Caco-2 (cell line): Measurements from ENCODE around the gene PPP2R3A. TPM values are rescaled to one million over a fixed set of nuclear protein-coding genes. Genes with fewer than 3 reads are reported as not detected.

Source experiments
- BruUV-seq: library from RNA; stranded (reverse); fragments of 400-500 nt; replicated peaks from 2 replicates; lab custom pipeline; 2021; lab: Mats Ljungman, UMichigan
- CTCF ChIA-PET: fragments of 300-600 bp; sonication (Branson Sonifier 250); formaldehyde crosslinking; loops from one replicate; lab custom pipeline; 2022; ENCODE audit warnings: antibody characterized with exemption; lab: Charles Lee
- POLR2A ChIA-PET: fragments of 300-600 bp; sonication (Branson Sonifier 250); formaldehyde crosslinking; loops from one replicate; lab custom pipeline; 2022; ENCODE audit warnings: antibody characterized with exemption; lab: Charles Lee
- DNase-seq, 2 experiments: peaks; one replicate each; pipeline versions ENCODE4 v3.0.0 to v3.0.0-alpha.2; 2020 to 2022
- H3K27me3 ChIP-seq: replicated peaks from 2 replicates; pipeline ENCODE4 v1.6.0; 2011; ENCODE audit warnings: low read length; ENCODE audit not compliant: control insufficient read depth, insufficient read depth
- H3K36me3 ChIP-seq: 2 replicates; pipeline ENCODE4 v1.5.1; 2011; ENCODE audit warnings: low read length; ENCODE audit not compliant: control insufficient read depth, insufficient read depth
- H3K4me1 ChIP-seq: fragments of 250-450 bp; sonication (Bioruptor Pico); 2 replicates; pipeline ENCODE4 v1.5.1; 2020; ENCODE audit warnings: mild to moderate bottlenecking
- H3K4me3 ChIP-seq: 2 replicates; pipeline ENCODE4 v1.5.1; 2011; ENCODE audit warnings: low read depth, mild to moderate bottlenecking, control low read depth, low read length
- H3K9me3 ChIP-seq: fragments of 250-450 bp; sonication (Bioruptor Pico); 2 replicates; pipeline ENCODE4 v1.5.1; 2020; ENCODE audit warnings: mild to moderate bottlenecking, moderate library complexity
- H3K27ac Mint-ChIP-seq: one replicate; pipeline ENCODE4 v1.8.0; 2022; ENCODE audit warnings: mixed read lengths; ENCODE audit not compliant: unreplicated experiment
- H3K27me3 Mint-ChIP-seq: one replicate; pipeline ENCODE4 v1.8.0; 2022; ENCODE audit warnings: mixed read lengths; ENCODE audit not compliant: insufficient read depth, unreplicated experiment
- H3K36me3 Mint-ChIP-seq: one replicate; pipeline ENCODE4 v1.8.0; 2022; ENCODE audit warnings: mild to moderate bottlenecking, mixed read lengths; ENCODE audit not compliant: insufficient read depth, unreplicated experiment
- H3K4me1 Mint-ChIP-seq: one replicate; pipeline ENCODE4 v1.8.0; 2022; ENCODE audit warnings: low read depth, mixed read lengths; ENCODE audit not compliant: unreplicated experiment
- H3K4me3 Mint-ChIP-seq: one replicate; pipeline ENCODE4 v1.8.0; 2022; ENCODE audit warnings: mild to moderate bottlenecking, moderate library complexity, mixed read lengths; ENCODE audit not compliant: unreplicated experiment
- H3K9me3 Mint-ChIP-seq: one replicate; pipeline ENCODE4 v1.8.0; 2022; ENCODE audit warnings: mixed read lengths; ENCODE audit not compliant: unreplicated experiment
- intact Hi-C: fragments of 100-400 bp; cut with micrococcal nuclease; formaldehyde crosslinking; loops from one replicate; pipeline ENCODE4 v1.10.0; 2022; ENCODE audit not compliant: unreplicated experiment
- total RNA-seq: library from RNA; stranded (reverse); gene quantifications from 2 replicates; pipeline ENCODE4 v1.2.3, GENCODE V29; 2022
- TF ChIP-seq, protein P1 (sequence below), 2 experiments: fragments of 200-600 bp in 1 of 2; IDR thresholded peaks; 1 replicate in 1 of 2; 2 replicates in 1 of 2; pipeline versions ENCODE4 v1.5.1 to v1.8.0; 2011 to 2022; ENCODE audit warnings: antibody characterized with exemption in 1 of 2, control low read depth in 1 of 2, inconsistent platforms in 1 of 2, low read depth in 1 of 2, low read length in 1 of 2, mild to moderate bottlenecking in 1 of 2, moderate library complexity in 1 of 2; ENCODE audit not compliant: insufficient read depth in 1 of 2, severe bottlenecking in 1 of 2, unreplicated experiment in 1 of 2

Gene PPP2R3A
- total RNA-seq, 1 experiment from 2014 or later: 9.5 TPM

DNA sequence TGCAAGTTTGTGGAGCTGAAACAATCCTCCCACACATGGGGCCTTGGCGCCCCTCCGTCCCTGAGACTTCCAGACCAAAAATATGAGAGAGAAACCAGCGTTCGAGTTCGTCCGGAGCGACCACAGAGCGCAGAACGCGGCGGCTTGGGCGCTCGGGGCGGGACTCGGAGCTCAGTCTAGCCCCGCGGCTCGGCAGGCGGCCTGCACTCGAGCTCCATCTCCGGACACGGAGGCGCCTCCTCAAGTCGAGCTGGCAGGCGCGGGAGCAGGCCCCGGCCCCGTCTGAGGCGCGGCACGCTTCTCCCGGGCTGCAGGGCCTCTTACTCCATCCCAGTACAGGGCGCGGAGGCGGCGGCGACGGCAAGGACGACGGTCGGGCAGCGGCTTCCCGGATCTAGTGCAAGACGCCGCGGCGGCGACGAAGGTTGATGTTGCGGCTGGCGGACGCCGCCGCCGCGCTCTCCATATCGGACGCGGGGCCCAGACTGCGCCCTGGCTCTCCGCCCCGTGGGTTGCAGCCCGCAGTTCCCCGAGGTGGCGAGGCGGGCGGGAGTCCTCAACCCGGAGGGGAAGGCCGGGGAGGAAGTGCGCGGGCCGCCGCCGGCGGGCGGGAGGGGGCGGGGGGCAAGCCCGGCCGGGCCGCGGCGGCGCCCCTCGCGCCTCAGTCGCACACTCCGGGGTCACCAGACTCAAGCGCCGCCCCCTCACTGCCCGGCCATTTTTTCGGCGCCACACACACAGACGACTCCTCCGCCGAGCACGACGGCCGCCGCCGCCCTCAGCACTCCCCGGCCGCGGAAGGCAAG, 229.9 kb downstream of the PPP2R3A start:
- DNase-seq: peak; percentile 79 to 83
- Mint-ChIP-seq H3K9me3 (no peaks in the 10 kb centered on the region), H3K27me3 (no peaks in the 10 kb centered on the region), H3K27ac (peak overlapping the region; percentile 98), H3K4me3 (peak overlapping the region; percentile 86), H3K36me3 (peaks cover 46% of the 10 kb centered on the region), H3K4me1 (no peaks in the 10 kb centered on the region)
- Histone ChIP-seq H3K27me3 (no peaks in the 10 kb centered on the region), H3K4me1 (peaks cover 17% of the 10 kb centered on the region), H3K9me3 (no peaks in the 10 kb centered on the region), H3K4me3 (peak overlapping the region; percentile 75), H3K36me3 (no peaks in the 10 kb centered on the region)
- intact Hi-C loops: loop anchor here (1.0 to 10.0 kb wide), 5 partner anchors 44 to 149 kb away; partner anchors contain the start of gene PCCB
- TF ChIP-seq, protein P1, sequence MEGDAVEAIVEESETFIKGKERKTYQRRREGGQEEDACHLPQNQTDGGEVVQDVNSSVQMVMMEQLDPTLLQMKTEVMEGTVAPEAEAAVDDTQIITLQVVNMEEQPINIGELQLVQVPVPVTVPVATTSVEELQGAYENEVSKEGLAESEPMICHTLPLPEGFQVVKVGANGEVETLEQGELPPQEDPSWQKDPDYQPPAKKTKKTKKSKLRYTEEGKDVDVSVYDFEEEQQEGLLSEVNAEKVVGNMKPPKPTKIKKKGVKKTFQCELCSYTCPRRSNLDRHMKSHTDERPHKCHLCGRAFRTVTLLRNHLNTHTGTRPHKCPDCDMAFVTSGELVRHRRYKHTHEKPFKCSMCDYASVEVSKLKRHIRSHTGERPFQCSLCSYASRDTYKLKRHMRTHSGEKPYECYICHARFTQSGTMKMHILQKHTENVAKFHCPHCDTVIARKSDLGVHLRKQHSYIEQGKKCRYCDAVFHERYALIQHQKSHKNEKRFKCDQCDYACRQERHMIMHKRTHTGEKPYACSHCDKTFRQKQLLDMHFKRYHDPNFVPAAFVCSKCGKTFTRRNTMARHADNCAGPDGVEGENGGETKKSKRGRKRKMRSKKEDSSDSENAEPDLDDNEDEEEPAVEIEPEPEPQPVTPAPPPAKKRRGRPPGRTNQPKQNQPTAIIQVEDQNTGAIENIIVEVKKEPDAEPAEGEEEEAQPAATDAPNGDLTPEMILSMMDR (IDR thresholded peaks at IDR 0.05; ENCODE audit: insufficient read depth in 1 of 2, low read depth in 1 of 2, low read length in 1 of 2, severe bottlenecking in 1 of 2, unreplicated experiment in 1 of 2): no peak
- no TSS peak for BruUV-seq
- CTCF ChIA-PET: interaction anchor here (0.8 to 1.9 kb wide), 6 partner anchors 8 to 557 kb away, joined by 4 to 14 read pairs (median 6); partner anchors contain the start of genes PCCB and STAG1
- POLR2A ChIA-PET: interaction anchor here (0.6 to 2.3 kb wide), 8 partner anchors 11 to 557 kb away, joined by 3 to 17 read pairs (median 6); partner anchors contain the start of genes PCCB and STAG1

DNA sequence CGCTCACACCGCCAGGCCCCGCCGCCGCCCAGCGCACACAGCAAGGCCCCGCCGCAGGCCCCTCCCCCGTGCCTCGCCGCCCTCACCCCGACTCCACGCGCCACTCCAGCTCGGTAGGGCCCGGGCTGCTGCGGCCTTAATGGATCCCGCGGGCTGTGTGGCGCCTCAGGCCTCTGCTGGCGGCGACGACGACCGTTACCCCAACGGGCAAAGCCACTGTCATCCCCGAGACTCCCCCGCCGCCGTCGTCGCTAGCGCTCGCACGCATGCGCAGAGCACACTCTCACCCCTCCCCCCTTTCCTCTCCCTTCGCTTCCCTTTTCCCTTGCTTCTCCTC, 230.5 kb downstream of the PPP2R3A start, which contains the start of gene MSL2:
Gene MSL2 (minus strand): TSS at position 272 of the 337 bp plus-strand sequence. CDS start 1,222 bp downstream, outside the sequence.
- peaks cover 13% of the 10 kb centered on the region; the same call in 1 of the 2 replicates for H3K4me1 ChIP-seq
- BruUV-seq: no TSS peak
- H3K27me3 ChIP-seq: no peaks in the 10 kb centered on the region
- ChIA-PET POLR2A (interaction anchor here (0.6 to 2.3 kb wide), 16 partner anchors 8 to 775 kb away, joined by 3 to 19 read pairs (median 5); partner anchors contain the start of genes PCCB and STAG1), CTCF (interaction anchor here (0.6 to 1.9 kb wide), 7 partner anchors 8 to 556 kb away, joined by 3 to 14 read pairs (median 6); partner anchors contain the start of genes PCCB and STAG1)
- peak within 1 kb of the TSS; percentile 86 for H3K4me3 Mint-ChIP-seq
- no peak for DNase-seq
- no peaks in the 10 kb centered on the region for H3K9me3 Mint-ChIP-seq
- TF ChIP-seq, protein P1 (IDR thresholded peaks at IDR 0.05; ENCODE audit: insufficient read depth in 1 of 2, low read depth in 1 of 2, low read length in 1 of 2, severe bottlenecking in 1 of 2, unreplicated experiment in 1 of 2): no peak
- H3K36me3 Mint-ChIP-seq: peaks cover 44% of the 10 kb centered on the region
- peak within 1 kb of the TSS; percentile 98 for H3K27ac Mint-ChIP-seq
- no peaks in the 10 kb centered on the region for H3K4me1 Mint-ChIP-seq
- no peaks in the 10 kb centered on the region for H3K27me3 Mint-ChIP-seq
- H3K4me3 ChIP-seq: peak within 1 kb of the TSS; percentile 75
- no peaks in the 10 kb centered on the region for H3K36me3 ChIP-seq
- no peaks in the 10 kb centered on the region for H3K9me3 ChIP-seq
- intact Hi-C loops: loop anchor here (1.0 to 10.0 kb wide), 5 partner anchors 43 to 149 kb away; partner anchors contain the start of gene PCCB
